Endothelial cell (in vitro differentiated cells): ENCODE measurements around the gene TMEM229B. TPM values are rescaled to one million over a fixed set of nuclear protein-coding genes. Genes with fewer than 3 reads are reported as not detected.

Experiments used
- DNase-seq: peaks from one replicate; pipeline ENCODE4 v3.0.0; 2021; ENCODE audit warnings: low spot score
- H3K27ac Mint-ChIP-seq: one replicate; pipeline ENCODE4 v1.8.0; 2021; ENCODE audit warnings: mixed read lengths, inconsistent platforms; ENCODE audit not compliant: unreplicated experiment
- H3K27me3 Mint-ChIP-seq: one replicate; pipeline ENCODE4 v1.8.0; 2021; ENCODE audit warnings: mild to moderate bottlenecking, moderate library complexity, mixed read lengths, inconsistent platforms; ENCODE audit not compliant: unreplicated experiment
- H3K36me3 Mint-ChIP-seq: one replicate; pipeline ENCODE4 v1.8.0; 2021; ENCODE audit warnings: mild to moderate bottlenecking, low read depth, mixed read lengths, inconsistent platforms; ENCODE audit not compliant: unreplicated experiment
- H3K4me1 Mint-ChIP-seq: one replicate; pipeline ENCODE4 v1.8.0; 2021; ENCODE audit warnings: mild to moderate bottlenecking, mixed read lengths, inconsistent platforms; ENCODE audit not compliant: unreplicated experiment
- H3K4me3 Mint-ChIP-seq: one replicate; pipeline ENCODE4 v1.8.0; 2021; ENCODE audit warnings: mild to moderate bottlenecking, mixed read lengths, inconsistent platforms; ENCODE audit not compliant: unreplicated experiment
- H3K9me3 Mint-ChIP-seq: one replicate; pipeline ENCODE4 v1.8.0; 2021; ENCODE audit warnings: mixed read lengths, inconsistent platforms; ENCODE audit not compliant: unreplicated experiment
- total RNA-seq: library from RNA; stranded (reverse); fragmentation: NEBNext Ultra II Directional; extraction: Animal tissue kit (Norgen Biotek cat#: 25700); gene quantifications from one replicate; pipeline ENCODE4 v1.2.1, GENCODE V29; 2021; ENCODE audit not compliant: unreplicated experiment
- TF ChIP-seq, protein P1 (sequence below): fragments of 200-600 bp; sonication (generic); IDR thresholded peaks from one replicate; pipeline ENCODE4 v1.5.0; 2021; ENCODE audit warnings: antibody characterized with exemption; ENCODE audit not compliant: unreplicated experiment

TMEM229B gene
- total RNA-seq, 1 donor from 2014 or later: 0.08 TPM

DNA sequence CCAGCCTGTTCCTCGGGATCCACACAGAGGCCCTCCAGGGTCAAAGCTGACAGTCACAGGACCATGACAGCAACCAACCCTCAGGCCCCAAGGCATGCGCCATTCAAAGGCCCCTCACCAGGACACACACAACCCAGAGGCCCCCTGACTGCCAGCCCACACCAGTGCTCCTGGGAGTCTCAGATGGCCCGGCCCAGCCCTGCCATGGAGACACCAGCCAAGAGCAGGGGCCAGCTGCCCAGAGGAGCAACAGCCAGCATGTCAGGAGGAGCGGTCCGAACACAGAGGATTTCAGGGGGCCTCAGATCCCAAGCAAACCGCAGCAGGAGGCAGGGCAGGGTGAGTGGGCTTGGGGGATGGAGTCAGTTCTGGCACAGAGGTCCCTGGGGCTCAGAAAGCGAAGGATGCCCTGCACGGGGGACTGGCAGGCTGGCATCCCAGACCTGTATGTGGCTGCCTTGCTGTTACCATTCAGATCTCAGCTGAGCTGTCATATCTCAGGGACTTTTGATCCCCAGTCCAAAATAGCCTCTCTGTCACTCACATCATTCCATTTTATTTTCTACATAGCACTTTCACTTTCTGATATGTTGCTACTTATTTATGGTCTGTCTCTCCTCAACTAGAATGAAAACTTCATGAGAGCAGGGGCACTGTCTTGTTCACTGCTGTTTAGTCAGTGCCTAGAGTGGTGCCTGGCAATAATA is 4.8 kb downstream of the TMEM229B start:
- no peak for DNase-seq
- Mint-ChIP-seq H3K4me3 (no peak overlapping the region), H3K27me3 (peaks cover under 1% of the 10 kb centered on the region), H3K4me1 (peaks cover 12% of the 10 kb centered on the region), H3K36me3 (no peaks in the 10 kb centered on the region), H3K27ac (no peak overlapping the region), H3K9me3 (no peaks in the 10 kb centered on the region)
- TF ChIP-seq, protein P1, sequence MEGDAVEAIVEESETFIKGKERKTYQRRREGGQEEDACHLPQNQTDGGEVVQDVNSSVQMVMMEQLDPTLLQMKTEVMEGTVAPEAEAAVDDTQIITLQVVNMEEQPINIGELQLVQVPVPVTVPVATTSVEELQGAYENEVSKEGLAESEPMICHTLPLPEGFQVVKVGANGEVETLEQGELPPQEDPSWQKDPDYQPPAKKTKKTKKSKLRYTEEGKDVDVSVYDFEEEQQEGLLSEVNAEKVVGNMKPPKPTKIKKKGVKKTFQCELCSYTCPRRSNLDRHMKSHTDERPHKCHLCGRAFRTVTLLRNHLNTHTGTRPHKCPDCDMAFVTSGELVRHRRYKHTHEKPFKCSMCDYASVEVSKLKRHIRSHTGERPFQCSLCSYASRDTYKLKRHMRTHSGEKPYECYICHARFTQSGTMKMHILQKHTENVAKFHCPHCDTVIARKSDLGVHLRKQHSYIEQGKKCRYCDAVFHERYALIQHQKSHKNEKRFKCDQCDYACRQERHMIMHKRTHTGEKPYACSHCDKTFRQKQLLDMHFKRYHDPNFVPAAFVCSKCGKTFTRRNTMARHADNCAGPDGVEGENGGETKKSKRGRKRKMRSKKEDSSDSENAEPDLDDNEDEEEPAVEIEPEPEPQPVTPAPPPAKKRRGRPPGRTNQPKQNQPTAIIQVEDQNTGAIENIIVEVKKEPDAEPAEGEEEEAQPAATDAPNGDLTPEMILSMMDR: no peak

DNA sequence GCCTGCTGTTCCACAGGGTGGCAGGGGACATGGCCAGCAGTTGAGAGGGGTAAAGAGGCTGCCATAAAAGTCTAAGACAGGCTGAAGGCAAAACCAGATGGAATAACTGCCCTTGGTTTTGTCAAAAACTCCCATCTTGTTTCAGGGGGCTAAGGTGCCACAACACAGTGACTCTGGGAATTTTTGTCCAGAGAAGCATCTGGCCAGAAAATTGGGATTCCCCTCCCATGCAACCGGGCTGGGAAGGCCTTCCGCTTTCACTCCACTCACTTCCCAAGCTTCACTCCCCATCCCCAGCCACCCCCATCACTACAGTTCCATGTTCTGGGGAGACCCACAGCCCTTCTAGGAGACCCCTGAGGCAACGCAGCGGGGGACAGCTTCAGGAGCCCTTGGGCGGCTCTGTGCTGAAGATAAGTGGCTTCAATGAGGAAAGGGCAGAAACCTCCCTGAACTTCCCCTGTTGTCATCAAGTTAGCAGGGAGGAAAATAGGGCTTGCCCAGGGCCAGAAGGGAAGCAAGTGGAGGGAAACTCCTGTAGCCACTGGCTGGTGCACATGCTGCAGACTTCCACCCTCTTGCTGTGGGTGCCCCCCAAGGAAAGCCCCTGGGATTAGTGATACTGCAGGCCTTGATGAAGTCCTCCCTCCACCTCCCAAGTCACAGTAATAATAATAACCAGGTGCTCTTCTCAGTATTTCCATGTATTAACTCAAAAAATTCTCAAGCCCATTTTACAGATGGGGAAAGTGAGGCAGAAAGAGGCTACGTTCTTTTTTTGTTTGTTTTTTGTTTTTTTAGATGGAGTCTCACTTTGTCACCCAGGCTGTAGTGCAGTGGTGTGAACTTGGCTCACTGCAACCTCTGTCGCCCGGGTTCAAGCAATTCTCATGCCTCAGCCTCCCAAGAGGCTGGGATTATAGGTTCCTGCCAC is 6.0 kb downstream of the TMEM229B start:
- Mint-ChIP-seq H3K27me3 (peaks cover 3% of the 10 kb centered on the region), H3K9me3 (no peaks in the 10 kb centered on the region), H3K36me3 (no peaks in the 10 kb centered on the region), H3K4me3 (no peak overlapping the region), H3K27ac (no peak overlapping the region), H3K4me1 (peaks cover 12% of the 10 kb centered on the region)
- TF ChIP-seq, protein P1: no peak
- DNase-seq: no peak

DNA sequence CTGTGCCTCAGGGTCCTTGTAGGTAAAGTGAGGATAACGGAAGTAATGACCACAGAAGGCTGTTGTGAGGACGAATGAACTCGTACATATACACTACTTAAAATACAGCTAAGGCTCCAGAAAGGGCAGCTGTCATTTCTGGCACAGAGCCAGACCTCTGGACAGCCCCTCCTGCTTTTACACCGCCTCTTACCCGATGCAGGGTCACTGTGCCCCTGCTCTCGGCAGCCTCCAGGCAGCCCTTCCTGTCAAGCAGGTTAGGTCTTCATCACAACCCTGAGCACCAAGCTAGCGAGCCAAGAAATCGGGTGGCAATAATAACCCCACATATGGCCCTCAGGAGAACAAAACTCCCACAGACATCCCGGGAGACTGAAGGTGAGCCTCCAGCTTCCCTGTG is 8.5 kb downstream of the TMEM229B start:
- TF ChIP-seq, protein P1: no peak
- H3K27me3 Mint-ChIP-seq: peaks cover 5% of the 10 kb centered on the region
- H3K36me3 Mint-ChIP-seq: peaks cover 3% of the 10 kb centered on the region
- no peak overlapping the region for H3K4me3 Mint-ChIP-seq
- no peak overlapping the region for H3K27ac Mint-ChIP-seq
- H3K9me3 Mint-ChIP-seq: no peaks in the 10 kb centered on the region
- H3K4me1 Mint-ChIP-seq: peaks cover under 1% of the 10 kb centered on the region
- DNase-seq: no peak

DNA sequence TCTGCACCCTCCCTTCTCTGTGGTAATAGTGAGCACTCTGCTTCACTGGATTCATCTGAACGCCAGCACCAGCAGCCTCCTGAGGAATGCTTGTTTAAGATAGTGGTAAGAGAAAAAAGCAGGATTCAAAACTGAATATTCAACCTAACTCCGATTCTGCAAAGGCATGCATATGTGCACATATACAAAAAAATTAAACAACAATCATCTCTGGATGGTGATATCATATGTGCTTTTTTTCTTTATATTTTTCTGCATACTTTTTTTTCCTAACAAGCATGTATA is 9.8 kb downstream of the TMEM229B start:
- DNase-seq: no peak
- H3K4me1 Mint-ChIP-seq: no peaks in the 10 kb centered on the region
- no peaks in the 10 kb centered on the region for H3K9me3 Mint-ChIP-seq
- peaks cover 3% of the 10 kb centered on the region for H3K36me3 Mint-ChIP-seq
- TF ChIP-seq, protein P1: no peak
- no peak overlapping the region for H3K4me3 Mint-ChIP-seq
- H3K27ac Mint-ChIP-seq: no peak overlapping the region
- H3K27me3 Mint-ChIP-seq: peaks cover 8% of the 10 kb centered on the region
